D721Med (cell line): ENCODE data around the gene NEDD4L.

Source experiments
- DNase-seq: peaks from one replicate; pipeline ENCODE4 v3.0.0; 2011; ENCODE audit warnings: low spot score; ENCODE audit not compliant: insufficient read length
- FAIRE-seq: peaks from 2 replicates; lab custom pipeline; 2011; peaks lifted over from hg19 to GRCh38; lab: Jason Lieb, UNC
- CTCF ChIP-seq: IDR thresholded peaks from 2 replicates; pipeline ENCODE4 v1.5.1; 2012; ENCODE audit warnings: mild to moderate bottlenecking, control low read depth; ENCODE audit not compliant: insufficient read depth; ENCODE audit errors: missing control alignments

The NEDD4L gene

GRCh38 chr18:58146099-58146498 is 102.1 kb downstream of the NEDD4L start:
- no peak for TF ChIP-seq CTCF
- FAIRE-seq (no peak), DNase-seq (no peak)

GRCh38 chr18:58148954-58149471 is 105.0 kb downstream of the NEDD4L start:
- DNase-seq (no peak), FAIRE-seq (no peak)
- TF ChIP-seq CTCF: no peak

GRCh38 chr18:58150772-58151171 is 106.7 kb downstream of the NEDD4L start:
- no peak for DNase-seq
- TF ChIP-seq CTCF: no peak
- FAIRE-seq: no peak

GRCh38 chr18:58152216-58152615 is 108.2 kb downstream of the NEDD4L start:
- no peak for DNase-seq
- FAIRE-seq: no peak

GRCh38 chr18:58152891-58153290 is 108.9 kb downstream of the NEDD4L start:
- TF ChIP-seq CTCF: no peak
- DNase-seq (no peak), FAIRE-seq (peak; percentile 6)

More at GRCh38 chr18:58152216-58152615, 108.2 kb downstream of the NEDD4L start:
- no peak for TF ChIP-seq CTCF

GRCh38 chr18:58156516-58156915 is 112.5 kb downstream of the NEDD4L start:
- no peak for TF ChIP-seq CTCF
- DNase-seq (no peak), FAIRE-seq (no peak)

- DNase-seq: no peak
- no peak for TF ChIP-seq CTCF
- peak; percentile 99 for FAIRE-seq
Measured at GRCh38 chr18:58157237-58157636, 113.2 kb downstream of the NEDD4L start.
